Measurements from ENCODE around the gene TMEM176A.
"Not testable (repeated sequence)": the region's sequence is repeated elsewhere in the genome, so short reads cannot be mapped to it uniquely, and the experiment has no call there.

Gene TMEM176A

GRCh38 chr7:150800581-150801241 lies at the start of gene TMEM176A:
TSS of gene TMEM176A (plus strand) at chr7:150800769. CDS start at chr7:150801551, 782 bp downstream.
- FAIRE-seq, result no peak
- no peak for DNase-seq (ENCODE audit: insufficient read length, low spot score)

- DNase-seq (ENCODE audit: insufficient read length, low spot score), result no peak
- FAIRE-seq, result no peak
Measured at GRCh38 chr7:150751702-150752101, 48.9 kb upstream of the TMEM176A start.

GRCh38 chr7:150753239-150753638 lies 47.3 kb upstream of the TMEM176A start:
- DNase-seq (ENCODE audit: insufficient read length, low spot score) (no peak), FAIRE-seq (no peak)

- DNase-seq (ENCODE audit: insufficient read length, low spot score) (no peak), FAIRE-seq (no peak)
Measured at GRCh38 chr7:150753826-150754603, 46.6 kb upstream of the TMEM176A start.

GRCh38 chr7:150754951-150755350 lies 45.6 kb upstream of the TMEM176A start:
- no peak for FAIRE-seq
- no peak for DNase-seq (ENCODE audit: insufficient read length, low spot score)

GRCh38 chr7:150755473-150756099 lies 45.0 kb upstream of the TMEM176A start:
- FAIRE-seq (no peak), DNase-seq (ENCODE audit: insufficient read length, low spot score) (no peak)

- FAIRE-seq (no peak), DNase-seq (ENCODE audit: insufficient read length, low spot score) (no peak)
Measured at GRCh38 chr7:150756166-150756565, 44.4 kb upstream of the TMEM176A start.

- DNase-seq (ENCODE audit: insufficient read length, low spot score), result no peak
- no peak for FAIRE-seq
Measured at GRCh38 chr7:150756858-150757257, 43.7 kb upstream of the TMEM176A start.

- DNase-seq (ENCODE audit: insufficient read length, low spot score), result no peak
- no peak for FAIRE-seq
Measured at GRCh38 chr7:150759479-150759878, 41.1 kb upstream of the TMEM176A start.

GRCh38 chr7:150766334-150766709 lies 34.2 kb upstream of the TMEM176A start:
- no peak for DNase-seq (ENCODE audit: insufficient read length, low spot score)
- no peak for FAIRE-seq

GRCh38 chr7:150769768-150770167 lies 30.8 kb upstream of the TMEM176A start:
- DNase-seq (ENCODE audit: insufficient read length, low spot score) (no peak), FAIRE-seq (no peak)

GRCh38 chr7:150774131-150774530 lies 26.4 kb upstream of the TMEM176A start:
- FAIRE-seq; DNase-seq (ENCODE audit: insufficient read length, low spot score): not testable (repeated sequence)

GRCh38 chr7:150778014-150778737 lies 22.4 kb upstream of the TMEM176A start:
- FAIRE-seq (no peak), DNase-seq (ENCODE audit: insufficient read length, low spot score) (no peak)

GRCh38 chr7:150778738-150779301 lies 21.7 kb upstream of the TMEM176A start:
- no peak for FAIRE-seq
- DNase-seq (ENCODE audit: insufficient read length, low spot score), result peak; percentile 58

GRCh38 chr7:150780292-150780691 lies 20.3 kb upstream of the TMEM176A start:
- DNase-seq (ENCODE audit: insufficient read length, low spot score) (no peak), FAIRE-seq (no peak)

GRCh38 chr7:150781103-150781502 lies 19.5 kb upstream of the TMEM176A start:
- DNase-seq (ENCODE audit: insufficient read length, low spot score) (no peak), FAIRE-seq (no peak)

- DNase-seq (ENCODE audit: insufficient read length, low spot score) (no peak), FAIRE-seq (no peak)
Measured at GRCh38 chr7:150781961-150782360, 18.6 kb upstream of the TMEM176A start.

- FAIRE-seq (no peak), DNase-seq (ENCODE audit: insufficient read length, low spot score) (no peak)
Measured at GRCh38 chr7:150784120-150784736, 16.3 kb upstream of the TMEM176A start.

- no peak for FAIRE-seq
Measured at GRCh38 chr7:150784954-150785353, 15.6 kb upstream of the TMEM176A start.

More at GRCh38 chr7:150784954-150785353, 15.6 kb upstream of the TMEM176A start:
- DNase-seq (ENCODE audit: insufficient read length, low spot score), result no peak

Measured in HTR-8/SVneo (cell line).